Heart left ventricle (tissue), 16 donors: ENCODE measurements around the gene CCDC85C. TPM values are rescaled to one million over a fixed set of nuclear protein-coding genes. Genes with fewer than 3 reads are reported as not detected.

Experiments used
- ATAC-seq, 4 donors: fragments of 200-7000 bp; cut with Tn5 transposase; one replicate each; pipeline ENCODE4 v1.9.1; 2020 to 2022; ENCODE audit warnings: moderate library complexity in 4 of 4, mild to moderate bottlenecking in 3 of 4, moderate number of reproducible peaks in 1 of 4
- DNase-seq, 5 donors: peaks; one replicate each; pipeline ENCODE4 v3.0.0-alpha.2; 2020
- H3K27ac ChIP-seq, 12 donors: fragments of 200-600 bp; sonication (generic) in 4 of 12; one replicate each; pipeline versions ENCODE4 v1.5.0 to v1.8.0; 2016 to 2022; ENCODE audit warnings: mild to moderate bottlenecking in 2 of 12
- H3K27me3 ChIP-seq, 9 donors: fragments of 200-600 bp; sonication (generic) in 2 of 9; one replicate each; pipeline versions ENCODE4 v1.5.1 to v1.8.0; 2016 to 2022; ENCODE audit warnings: mild to moderate bottlenecking in 3 of 9
- H3K36me3 ChIP-seq, 9 donors: fragments of 200-600 bp; sonication (generic) in 2 of 9; one replicate each; pipeline versions ENCODE4 v1.5.0 to v1.8.0; 2018 to 2022; ENCODE audit warnings: mild to moderate bottlenecking in 2 of 9
- H3K4me1 ChIP-seq, 12 donors: fragments of 200-600 bp; sonication (generic) in 4 of 12; one replicate each; pipeline versions ENCODE4 v1.5.0 to v1.8.0; 2016 to 2022; ENCODE audit warnings: mild to moderate bottlenecking in 3 of 12
- H3K4me3 ChIP-seq, 12 donors: fragments of 200-600 bp; sonication (generic) in 4 of 12; one replicate each; pipeline versions ENCODE4 v1.5.0 to v1.8.0; 2017 to 2022; ENCODE audit warnings: mild to moderate bottlenecking in 9 of 12, moderate library complexity in 4 of 12
- H3K9me3 ChIP-seq, 12 donors: fragments of 200-600 bp; sonication (generic) in 4 of 12; one replicate each; pipeline versions ENCODE4 v1.5.0 to v1.8.0; 2016 to 2022; ENCODE audit warnings: mild to moderate bottlenecking in 1 of 12
- POLR2A ChIP-seq, 2 donors: fragments of 450-650 bp; IDR thresholded peaks; one replicate each; pipeline ENCODE4 v1.6.1; 2017; ENCODE audit warnings: antibody characterized with exemption in 2 of 2, mild to moderate bottlenecking in 2 of 2, moderate library complexity in 2 of 2
- WGBS, 4 donors: extraction: QIAGEN DNeasy Blood & Tissue Kit in 2 of 4; methylation state at CpG; one replicate each; pipeline versions ENCODE4 v1.1.5 to v1.1.7; 2013 to 2018; 5-methylcytosine and 5-hydroxymethylcytosine counted together
- intact Hi-C, 10 donors: fragments of 100-400 bp; cut with DNase I; formaldehyde crosslinking; loops; one replicate each; pipeline versions ENCODE4 v1.11.1 to v1.14.2; 2022
- polyA plus RNA-seq, 2 donors: library from polyadenylated mRNA; stranded (reverse); fragments of 200-250 nt; gene quantifications; one replicate each; pipeline ENCODE4 v1.2.3, GENCODE V29; 2013
- total RNA-seq, 9 donors: library from RNA; depleted of rRNA in 2 of 9; stranded (reverse); fragments of >200 nt in 2 of 9; fragmentation: NEBNext Ultra II Directional in 3 of 9; extraction: Animal tissue kit (Norgen Biotek cat#: 25700) in 3 of 9; gene quantifications; one replicate each; pipeline versions ENCODE4 v1.1.0 to v1.2.4, GENCODE V29; 2016 to 2023
- TF ChIP-seq, protein P1 (sequence below), 12 donors: fragments of 200-600 bp; sonication (generic) in 4 of 12; IDR thresholded peaks; one replicate each; pipeline versions ENCODE4 v1.5.0 to v1.8.0; 2018 to 2022; ENCODE audit warnings: antibody characterized with exemption in 12 of 12, mild to moderate bottlenecking in 5 of 12
- donor health status: ischemic (EF 13 %, LVEDD 7.1; RV severe dilation, severe dysfunction).
- donor health status: healthy with polysubstance abuse.
- donor health status: DM: no; HTN: yes; CAD: no.
- donor health status: DM: no; HTN: no; CAD: no.
- donor health status: ischemic (EF 25% LVEDD 6.9; RV normal size, moderate dysfunction).
- donor health status: ischemic (EF 25% LVEDD 5.7; RV mildly dilated, moderate dysfunction).
- donor health status: healthy.
- donor health status: DM: yes; HTN: yes; CAD: no.
- donor health status: ischemic (EF 35%, LVEDD 5.7; RV mildly dilated, moderate dysfunction).
- donor health status: nonischemic (EF 11% LVEDD 7.7; RV severe dilation, severe dysfunction).
- donor health status: DM: yes; HTN: yes; CAD: no.
- donor health status: PGD.
- donor health status: ischemic (EF 29% LVEDD 5.4; RV normal size, mild dysfunction).
- donor health status: nonischemic (EF 23%, LVEDD 6.1; RV moderate dilation, normal function).

CCDC85C gene
- total and polyA plus RNA-seq, 11 donors, result 22.5 to 45.4 (median 29.7) TPM

DNA sequence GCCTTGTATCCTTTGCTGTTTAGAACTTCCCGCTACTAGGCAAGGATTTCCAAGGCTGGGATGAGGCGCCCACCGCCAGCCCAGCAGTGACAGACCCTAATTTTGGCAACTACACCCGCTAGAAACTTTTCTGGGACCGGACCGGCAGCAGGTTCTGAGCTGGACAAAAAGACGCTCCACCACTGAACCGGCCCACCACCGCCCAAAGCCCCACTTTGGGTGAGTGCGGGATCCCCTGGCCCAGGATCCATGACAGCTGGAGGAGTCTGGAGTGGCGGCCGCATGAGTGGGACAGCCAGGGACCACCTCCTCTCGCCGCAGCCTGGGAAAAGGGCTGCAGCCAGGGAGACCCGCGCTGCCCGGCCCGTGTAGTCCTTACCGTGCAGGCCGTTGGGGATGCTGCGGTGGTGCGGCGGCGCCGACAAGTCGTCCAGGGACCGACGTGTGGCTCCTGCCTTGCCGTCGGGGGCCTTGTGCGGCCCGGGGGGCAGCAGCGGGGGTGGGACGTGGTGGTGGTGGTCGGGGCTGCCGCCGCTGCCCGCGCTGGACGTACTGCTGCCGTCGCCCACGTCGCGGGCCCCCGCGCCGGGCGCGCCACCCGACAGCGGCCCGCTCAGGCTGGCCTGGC, 1.1 kb downstream of the CCDC85C start:
- no peak for TF ChIP-seq POLR2A (IDR thresholded peaks at IDR 0.05)
- TF ChIP-seq, protein P1, sequence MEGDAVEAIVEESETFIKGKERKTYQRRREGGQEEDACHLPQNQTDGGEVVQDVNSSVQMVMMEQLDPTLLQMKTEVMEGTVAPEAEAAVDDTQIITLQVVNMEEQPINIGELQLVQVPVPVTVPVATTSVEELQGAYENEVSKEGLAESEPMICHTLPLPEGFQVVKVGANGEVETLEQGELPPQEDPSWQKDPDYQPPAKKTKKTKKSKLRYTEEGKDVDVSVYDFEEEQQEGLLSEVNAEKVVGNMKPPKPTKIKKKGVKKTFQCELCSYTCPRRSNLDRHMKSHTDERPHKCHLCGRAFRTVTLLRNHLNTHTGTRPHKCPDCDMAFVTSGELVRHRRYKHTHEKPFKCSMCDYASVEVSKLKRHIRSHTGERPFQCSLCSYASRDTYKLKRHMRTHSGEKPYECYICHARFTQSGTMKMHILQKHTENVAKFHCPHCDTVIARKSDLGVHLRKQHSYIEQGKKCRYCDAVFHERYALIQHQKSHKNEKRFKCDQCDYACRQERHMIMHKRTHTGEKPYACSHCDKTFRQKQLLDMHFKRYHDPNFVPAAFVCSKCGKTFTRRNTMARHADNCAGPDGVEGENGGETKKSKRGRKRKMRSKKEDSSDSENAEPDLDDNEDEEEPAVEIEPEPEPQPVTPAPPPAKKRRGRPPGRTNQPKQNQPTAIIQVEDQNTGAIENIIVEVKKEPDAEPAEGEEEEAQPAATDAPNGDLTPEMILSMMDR (IDR thresholded peaks at IDR 0.05), result peak in 1 of 12 donors; percentile 13
- ATAC-seq (no peak), DNase-seq (no peak)
- Histone ChIP-seq H3K27me3 (peaks cover 0 to 22% (median 0%) of the 10 kb centered on the region in 9 donors), H3K27ac (peak overlapping the region in 10 of 12 donors; percentile 49 to 79 (median 68)), H3K36me3 (no peaks in the 10 kb centered on the region), H3K9me3 (no peaks in the 10 kb centered on the region), H3K4me3 (peak overlapping the region; percentile 23 to 93 (median 72)), H3K4me1 (peaks cover 19 to 76% (median 60%) of the 10 kb centered on the region in 12 donors)
- intact Hi-C loops, result loop anchor here in 9 of 10 donors (2.0 to 10.0 kb wide), 7 partner anchors 36 to 78 kb away; no protein-coding TSS in a partner anchor
- WGBS, 4 donors, result 18 to 30% (median 27%) methylated on average over 7 to 53 of the region's 53 CpGs

- peaks cover 19 to 83% (median 67%) of the 10 kb centered on the region in 12 donors for H3K4me1 ChIP-seq
- WGBS, 4 donors, result 20 to 31% (median 22%) methylated on average over 18 of the region's 18 CpGs
- ATAC-seq (no peak), DNase-seq (no peak)
- TF ChIP-seq, protein P1 (IDR thresholded peaks at IDR 0.05), result no peak
- no peak for TF ChIP-seq POLR2A (IDR thresholded peaks at IDR 0.05)
- H3K4me3 ChIP-seq, result peak overlapping the region; percentile 23 to 93 (median 72)
- peak overlapping the region in 11 of 12 donors; percentile 37 to 79 (median 69) for H3K27ac ChIP-seq
- no peaks in the 10 kb centered on the region for H3K36me3 ChIP-seq
- peaks cover 0 to 22% (median 0%) of the 10 kb centered on the region in 9 donors for H3K27me3 ChIP-seq
- H3K9me3 ChIP-seq, result no peaks in the 10 kb centered on the region
- intact Hi-C loops, result loop anchor here in 9 of 10 donors (2.0 to 10.0 kb wide), 7 partner anchors 35 to 77 kb away; no protein-coding TSS in a partner anchor
Measured at GRCh38 chr14:99602054-99602787, 1.8 kb downstream of the CCDC85C start.

GRCh38 chr14:99601361-99601831, 2.6 kb downstream of the CCDC85C start:
- Histone ChIP-seq H3K27me3 (peaks cover 0 to 22% (median 0%) of the 10 kb centered on the region in 9 donors), H3K9me3 (no peaks in the 10 kb centered on the region), H3K36me3 (no peaks in the 10 kb centered on the region), H3K4me3 (peak overlapping the region in 10 of 12 donors; percentile 41 to 93 (median 82)), H3K4me1 (peaks cover 26 to 91% (median 75%) of the 10 kb centered on the region in 12 donors), H3K27ac (peak overlapping the region in 11 of 12 donors; percentile 37 to 79 (median 69))
- ATAC-seq, result peak in 1 of 4 donors; percentile 2
- intact Hi-C loops, result loop anchor here in 8 of 10 donors (5.0 to 10.0 kb wide), 5 partner anchors 34 to 74 kb away; no protein-coding TSS in a partner anchor
- DNase-seq, result peak in 1 of 5 donors; percentile 63
- 52 to 55% (median 55%) methylated on average over 8 of the region's 8 CpGs for WGBS, 4 donors
- no peak for TF ChIP-seq POLR2A (IDR thresholded peaks at IDR 0.05)
- TF ChIP-seq, protein P1 (IDR thresholded peaks at IDR 0.05), result no peak
